GM19438 (cell line): ENCODE measurements around the gene CCT5.
"Not testable (repeated sequence)": the region's sequence is repeated elsewhere in the genome, so short reads cannot be mapped to it uniquely, and the experiment has no call there.

Experiments used
- ATAC-seq: cut with Tn5 transposase; IDR thresholded peaks from one replicate; pipeline ENCODE4 v1.9.1; 2021; ENCODE audit warnings: low read depth; ENCODE audit not compliant: unreplicated experiment

CCT5 gene

GRCh38 chr5:10244342-10244944 is 5.6 kb upstream of the CCT5 start:
- ATAC-seq: no peak

GRCh38 chr5:10246761-10247160 is 3.3 kb upstream of the CCT5 start:
- ATAC-seq: no peak

- not testable (repeated sequence) for ATAC-seq
Observed at GRCh38 chr5:10247217-10247616, 2.9 kb upstream of the CCT5 start.

GRCh38 chr5:10248378-10249260 is 1.5 kb upstream of the CCT5 start:
- ATAC-seq: peak; percentile 2

GRCh38 chr5:10250806-10251276 is 761 bp downstream of the CCT5 start:
- no peak for ATAC-seq

GRCh38 chr5:10251405-10251804 is 1.3 kb downstream of the CCT5 start:
- ATAC-seq: no peak

GRCh38 chr5:10253390-10253789 is 3.3 kb downstream of the CCT5 start:
- ATAC-seq: no peak

GRCh38 chr5:10254686-10255085 is 4.6 kb downstream of the CCT5 start:
- ATAC-seq: no peak

- no peak for ATAC-seq
Observed at GRCh38 chr5:10257870-10258269, 7.8 kb downstream of the CCT5 start.

- no peak for ATAC-seq
Observed at GRCh38 chr5:10259899-10260298, 9.8 kb downstream of the CCT5 start.

GRCh38 chr5:10261065-10261464 is 11.0 kb downstream of the CCT5 start:
- no peak for ATAC-seq

GRCh38 chr5:10262121-10262774 is 12.2 kb downstream of the CCT5 start:
- no peak for ATAC-seq

- ATAC-seq: no peak
Observed at GRCh38 chr5:10262995-10263394, 12.9 kb downstream of the CCT5 start.

GRCh38 chr5:10264604-10265003 is 14.5 kb downstream of the CCT5 start:
- ATAC-seq: no peak

GRCh38 chr5:10265245-10266109 is 15.4 kb downstream of the CCT5 start:
- no peak for ATAC-seq

- ATAC-seq: no peak
Observed at GRCh38 chr5:10266137-10266536, 16.1 kb downstream of the CCT5 start.

GRCh38 chr5:10266839-10267238 is 16.8 kb downstream of the CCT5 start:
- no peak for ATAC-seq

- ATAC-seq: no peak
Observed at GRCh38 chr5:10268100-10268499, 18.0 kb downstream of the CCT5 start.

GRCh38 chr5:10272053-10272874 is 22.2 kb downstream of the CCT5 start:
- no peak for ATAC-seq

GRCh38 chr5:10272875-10273209 is 22.8 kb downstream of the CCT5 start:
- ATAC-seq: not testable (repeated sequence)
